Mucosa of rectum (tissue), 2 donors: ENCODE results near the gene DMXL2.
"Not testable (repeated sequence)": the region's sequence is repeated elsewhere in the genome, so short reads cannot be mapped to it uniquely, and the experiment has no call there.

Experiments used
- H3K27ac ChIP-seq, 2 donors: one replicate each; pipeline ENCODE4 v1.7.0; 2013; ENCODE audit warnings: inconsistent platforms in 2 of 2, low read depth in 2 of 2, low read length in 2 of 2
- H3K27me3 ChIP-seq, 2 donors: one replicate each; pipeline ENCODE4 v1.7.0; 2013; ENCODE audit warnings: low read length in 2 of 2; ENCODE audit not compliant: control insufficient read depth in 2 of 2, insufficient read depth in 2 of 2
- H3K36me3 ChIP-seq, 2 donors: one replicate each; pipeline ENCODE4 v1.7.0; 2013; ENCODE audit warnings: low read length in 2 of 2; ENCODE audit not compliant: control insufficient read depth in 2 of 2, insufficient read depth in 2 of 2
- H3K4me1 ChIP-seq, 2 donors: one replicate each; pipeline ENCODE4 v1.7.0; 2013; ENCODE audit warnings: low read length in 2 of 2, mild to moderate bottlenecking in 1 of 2; ENCODE audit not compliant: control insufficient read depth in 2 of 2, insufficient read depth in 2 of 2
- H3K4me3 ChIP-seq, 2 donors: one replicate each; pipeline ENCODE4 v1.7.0; 2013; ENCODE audit warnings: low read length in 2 of 2
- H3K9ac ChIP-seq, 2 donors: one replicate each; pipeline ENCODE4 v1.7.0; 2013; ENCODE audit warnings: low read length in 2 of 2, low read depth in 1 of 2, mild to moderate bottlenecking in 1 of 2
- H3K9me3 ChIP-seq, 2 donors: one replicate each; pipeline ENCODE4 v1.7.0; 2013; ENCODE audit warnings: low read length in 2 of 2; ENCODE audit not compliant: control insufficient read depth in 2 of 2
- donor health status: healthy.
- donor health status: Normal muscosa, but diverticular disease.

The DMXL2 gene, protein sequence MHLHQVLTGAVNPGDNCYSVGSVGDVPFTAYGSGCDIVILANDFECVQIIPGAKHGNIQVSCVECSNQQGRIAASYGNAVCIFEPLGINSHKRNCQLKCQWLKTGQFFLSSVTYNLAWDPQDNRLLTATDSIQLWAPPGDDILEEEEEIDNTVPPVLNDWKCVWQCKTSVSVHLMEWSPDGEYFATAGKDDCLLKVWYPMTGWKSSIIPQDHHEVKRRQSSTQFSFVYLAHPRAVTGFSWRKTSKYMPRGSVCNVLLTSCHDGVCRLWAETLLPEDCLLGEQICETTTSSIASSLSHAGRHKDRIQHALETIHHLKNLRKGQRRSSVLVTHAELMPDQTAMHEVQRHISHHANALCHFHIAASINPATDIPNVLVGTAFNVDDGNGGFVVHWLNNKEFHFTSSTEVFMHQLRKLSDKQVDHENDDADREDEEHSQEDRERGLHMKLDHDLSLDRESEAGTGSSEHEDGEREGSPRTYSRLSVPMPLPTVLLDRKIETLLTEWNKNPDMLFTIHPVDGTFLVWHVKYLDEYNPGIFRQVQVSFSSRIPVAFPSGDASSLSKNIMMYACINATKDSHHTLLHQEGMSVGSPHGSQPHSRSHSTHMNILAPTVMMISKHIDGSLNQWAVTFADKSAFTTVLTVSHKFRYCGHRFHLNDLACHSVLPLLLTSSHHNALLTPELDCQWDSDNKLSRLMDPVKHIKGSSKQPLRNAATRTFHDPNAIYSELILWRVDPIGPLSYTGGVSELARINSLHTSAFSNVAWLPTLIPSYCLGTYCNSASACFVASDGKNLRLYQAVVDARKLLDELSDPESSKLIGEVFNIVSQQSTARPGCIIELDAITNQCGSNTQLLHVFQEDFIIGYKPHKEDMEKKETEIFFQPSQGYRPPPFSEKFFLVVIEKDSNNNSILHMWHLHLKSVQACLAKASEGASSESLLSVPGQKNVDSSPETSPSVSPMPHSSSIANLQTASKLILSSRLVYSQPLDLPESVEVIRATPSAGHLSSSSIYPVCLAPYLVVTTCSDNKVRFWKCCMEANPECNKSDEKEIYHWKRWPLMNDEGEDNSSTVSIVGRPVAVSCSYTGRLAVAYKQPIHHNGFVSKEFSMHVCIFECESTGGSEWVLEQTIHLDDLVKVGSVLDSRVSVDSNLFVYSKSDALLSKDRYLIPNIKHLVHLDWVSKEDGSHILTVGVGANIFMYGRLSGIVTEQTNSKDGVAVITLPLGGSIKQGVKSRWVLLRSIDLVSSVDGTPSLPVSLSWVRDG (N-terminal part only)

DNA sequence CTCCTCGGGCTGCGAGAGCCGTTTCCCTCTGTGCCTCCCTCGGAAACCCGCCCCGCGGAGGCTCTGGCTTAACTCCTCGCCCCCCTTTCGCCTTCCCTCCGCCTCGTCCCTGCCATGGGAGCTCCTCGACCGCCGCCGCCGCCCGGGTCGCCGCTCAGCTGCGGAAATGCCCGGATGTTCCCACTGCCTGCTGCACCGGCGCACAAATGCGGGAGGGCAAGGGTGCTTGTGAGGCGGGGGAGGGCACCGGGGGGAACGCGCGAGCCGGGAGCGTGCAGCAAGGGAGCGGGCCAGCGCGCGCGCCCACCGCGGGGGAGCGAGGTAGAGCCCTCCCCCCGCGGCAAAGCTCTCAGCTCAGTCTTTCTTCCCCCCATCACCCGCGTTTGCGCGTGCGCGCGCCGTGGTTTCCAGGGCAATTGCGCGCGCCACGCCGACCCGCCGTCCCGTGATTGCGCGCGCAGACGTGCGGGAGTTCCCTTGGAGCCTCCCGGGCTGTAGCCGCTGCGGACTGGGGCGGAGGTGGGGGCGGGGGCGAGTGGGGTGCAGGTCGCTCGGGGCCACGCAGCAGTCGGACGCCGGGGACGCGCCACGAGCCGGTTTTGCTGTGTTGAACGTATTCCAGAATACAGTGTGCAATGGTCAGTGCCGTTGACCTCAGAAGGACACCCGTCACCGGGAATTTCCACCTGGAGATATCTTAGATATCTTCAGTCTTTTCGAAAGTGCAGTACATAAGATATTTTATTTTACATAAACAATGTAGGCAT lies at the start of gene DMXL2:
DMXL2 (minus strand) TSS at position 168 of the 767 bp plus-strand sequence. CDS start 226 bp downstream, outside the sequence.
- H3K9ac ChIP-seq = peak within 1 kb of the TSS; percentile 69 to 86
- H3K4me1 ChIP-seq = peaks cover 4 to 12% of the 10 kb centered on the region in 2 donors
- no peaks in the 10 kb centered on the region for H3K36me3 ChIP-seq
- H3K4me3 ChIP-seq = peak within 1 kb of the TSS; percentile 87 to 88
- H3K27ac ChIP-seq = peak within 1 kb of the TSS; percentile 80 to 86
- H3K9me3 ChIP-seq = no peaks in the 10 kb centered on the region
- H3K27me3 ChIP-seq = no peaks in the 10 kb centered on the region

DNA sequence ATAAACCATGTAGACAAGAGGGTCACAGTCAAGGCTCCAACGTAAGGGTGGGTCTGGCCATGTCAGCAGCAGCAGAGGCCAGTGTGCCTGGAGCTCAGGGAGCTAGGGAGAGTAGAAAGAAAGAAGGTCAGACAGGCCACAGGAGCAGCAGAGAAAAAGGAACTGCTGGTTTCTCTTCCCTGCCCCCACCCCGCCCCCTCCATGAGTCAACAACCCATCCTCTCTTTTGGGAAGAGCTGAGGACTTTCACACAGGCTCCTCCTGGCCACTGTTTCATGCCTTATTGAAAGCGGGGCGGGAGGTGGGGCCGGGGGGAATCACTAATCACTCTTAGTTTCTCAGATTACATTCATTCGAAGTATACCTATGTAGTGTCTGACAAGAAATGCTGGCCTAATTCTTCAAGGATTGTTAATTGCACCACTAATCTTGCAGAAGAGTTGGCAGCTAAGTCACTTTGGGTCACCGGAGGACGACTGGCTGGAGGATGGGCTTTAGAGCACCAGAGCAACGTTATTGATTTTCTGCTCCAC lies 49.6 kb upstream of the DMXL2 start:
- Histone ChIP-seq H3K4me1 (no peaks in the 10 kb centered on the region), H3K27ac (no peak overlapping the region), H3K9ac (no peak overlapping the region), H3K27me3 (peaks cover 0 to 5% of the 10 kb centered on the region in 2 donors), H3K9me3 (no peaks in the 10 kb centered on the region), H3K4me3 (no peak overlapping the region), H3K36me3 (no peaks in the 10 kb centered on the region)

DNA sequence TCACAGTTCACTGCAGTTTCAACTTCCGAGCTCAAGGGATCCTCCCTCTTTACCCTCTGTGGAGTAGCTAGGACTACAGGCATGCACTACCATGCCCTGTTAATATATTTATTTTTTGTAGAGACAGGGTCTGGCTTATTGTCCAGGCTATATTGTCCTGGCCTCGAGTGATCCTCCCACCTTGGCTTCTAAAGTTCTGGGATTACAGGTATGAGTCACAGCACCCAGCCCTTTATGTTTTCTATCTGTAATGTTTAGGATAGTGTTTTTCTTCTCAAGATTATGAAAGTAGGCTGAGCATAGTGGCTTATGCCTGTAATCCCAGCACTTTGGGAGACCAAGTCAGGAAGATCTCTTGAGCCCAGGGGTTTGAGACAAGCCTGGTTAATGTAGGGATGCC lies 46.8 kb upstream of the DMXL2 start:
- no peak overlapping the region for H3K27ac ChIP-seq
- no peaks in the 10 kb centered on the region for H3K36me3 ChIP-seq
- no peaks in the 10 kb centered on the region for H3K9me3 ChIP-seq
- no peak overlapping the region for H3K4me3 ChIP-seq
- no peaks in the 10 kb centered on the region for H3K4me1 ChIP-seq
- peaks cover 0 to 5% of the 10 kb centered on the region in 2 donors for H3K27me3 ChIP-seq
- H3K9ac ChIP-seq = no peak overlapping the region

DNA sequence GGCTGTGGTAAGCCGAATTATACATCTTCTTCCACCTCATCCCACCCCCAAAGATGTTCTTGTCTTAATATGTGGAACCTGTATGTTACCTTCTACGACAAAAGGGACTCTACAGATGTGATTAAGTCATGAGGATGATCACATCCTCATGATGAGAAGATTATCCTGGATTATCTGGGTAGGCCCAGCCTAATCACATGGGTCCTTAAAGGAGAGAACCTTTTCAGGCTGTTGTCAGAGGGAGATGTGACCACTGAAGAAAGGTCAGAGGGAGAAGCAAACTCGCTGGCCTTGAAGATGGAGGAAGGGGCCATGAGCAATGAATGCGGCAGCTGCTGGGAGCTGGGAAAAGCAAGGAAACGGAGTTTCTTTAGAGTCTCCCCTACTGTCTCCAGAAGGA lies 45.9 kb upstream of the DMXL2 start:
- Histone ChIP-seq H3K27me3 (peaks cover 0 to 5% of the 10 kb centered on the region in 2 donors), H3K27ac (no peak overlapping the region), H3K9ac (no peak overlapping the region), H3K4me3 (no peak overlapping the region), H3K9me3 (no peaks in the 10 kb centered on the region), H3K36me3 (no peaks in the 10 kb centered on the region), H3K4me1 (no peaks in the 10 kb centered on the region)

DNA sequence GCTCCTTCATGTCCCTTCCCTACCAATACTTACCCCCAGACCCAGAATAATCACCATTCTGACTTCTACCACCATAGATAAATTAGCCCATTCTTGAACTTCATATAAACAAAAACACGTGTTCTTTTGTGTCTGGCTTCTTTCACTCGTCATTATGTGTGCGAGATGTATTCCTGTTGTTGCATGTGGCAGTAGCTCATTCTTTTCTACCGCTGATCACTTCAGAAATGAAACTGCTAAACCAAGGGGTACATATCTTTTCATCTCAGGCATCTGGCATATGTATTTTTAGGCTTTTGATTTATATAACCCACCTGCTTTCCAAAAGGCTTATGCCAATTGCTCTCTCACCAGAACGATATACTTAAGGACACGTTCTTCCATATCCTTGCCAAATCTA lies 44.9 kb upstream of the DMXL2 start:
- peaks cover 0 to 5% of the 10 kb centered on the region in 2 donors for H3K27me3 ChIP-seq
- no peaks in the 10 kb centered on the region for H3K36me3 ChIP-seq
- H3K27ac ChIP-seq = no peak overlapping the region
- no peak overlapping the region for H3K9ac ChIP-seq
- H3K4me1 ChIP-seq = no peaks in the 10 kb centered on the region
- no peaks in the 10 kb centered on the region for H3K9me3 ChIP-seq
- H3K4me3 ChIP-seq = no peak overlapping the region

DNA sequence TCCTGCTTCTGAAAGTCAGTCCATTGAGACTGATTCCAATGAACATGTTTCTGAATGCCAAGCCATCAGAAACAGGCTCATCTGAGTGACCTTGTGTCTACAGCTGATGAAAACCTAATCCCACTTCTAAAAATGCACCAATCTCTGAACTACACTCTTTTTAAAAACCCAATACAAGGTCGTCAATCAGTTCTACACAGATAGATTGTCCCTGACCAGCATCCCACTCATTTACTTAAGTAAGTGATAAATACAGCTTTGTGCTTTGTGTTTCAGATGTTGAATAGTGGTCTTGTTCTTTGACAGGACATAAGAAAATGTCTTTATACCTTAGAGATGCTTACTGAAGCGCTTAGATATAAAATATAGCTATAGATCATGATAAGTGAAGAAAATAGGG lies 38.5 kb upstream of the DMXL2 start:
- Histone ChIP-seq H3K9me3 (no peaks in the 10 kb centered on the region), H3K27me3 (no peaks in the 10 kb centered on the region), H3K4me1 (no peaks in the 10 kb centered on the region), H3K9ac (no peak overlapping the region), H3K27ac (no peak overlapping the region), H3K4me3 (no peak overlapping the region), H3K36me3 (no peaks in the 10 kb centered on the region)

DNA sequence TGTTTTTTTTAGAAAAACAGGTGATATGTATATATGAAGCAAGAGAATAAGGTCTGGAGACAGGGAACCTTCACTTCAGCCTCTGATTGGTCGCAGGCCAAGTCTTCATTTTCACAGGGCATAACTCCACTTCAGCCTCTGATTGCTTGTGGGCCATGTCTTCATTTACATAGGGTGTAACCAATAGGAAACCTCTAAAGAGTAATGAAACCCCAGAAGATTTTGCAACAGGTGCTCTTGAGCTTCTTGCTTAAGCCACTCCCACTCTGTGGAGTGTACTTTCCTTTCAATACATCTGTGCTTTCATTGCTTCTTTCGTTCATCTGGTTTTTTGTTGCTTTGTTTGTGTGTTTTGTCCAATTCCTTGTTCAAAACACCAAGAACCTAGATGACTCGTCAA lies 36.1 kb upstream of the DMXL2 start:
- Histone ChIP-seq H3K27me3 (no peaks in the 10 kb centered on the region), H3K4me1 (no peaks in the 10 kb centered on the region), H3K9ac (no peak overlapping the region), H3K36me3 (no peaks in the 10 kb centered on the region), H3K27ac (no peak overlapping the region), H3K4me3 (no peak overlapping the region), H3K9me3 (no peaks in the 10 kb centered on the region)

DNA sequence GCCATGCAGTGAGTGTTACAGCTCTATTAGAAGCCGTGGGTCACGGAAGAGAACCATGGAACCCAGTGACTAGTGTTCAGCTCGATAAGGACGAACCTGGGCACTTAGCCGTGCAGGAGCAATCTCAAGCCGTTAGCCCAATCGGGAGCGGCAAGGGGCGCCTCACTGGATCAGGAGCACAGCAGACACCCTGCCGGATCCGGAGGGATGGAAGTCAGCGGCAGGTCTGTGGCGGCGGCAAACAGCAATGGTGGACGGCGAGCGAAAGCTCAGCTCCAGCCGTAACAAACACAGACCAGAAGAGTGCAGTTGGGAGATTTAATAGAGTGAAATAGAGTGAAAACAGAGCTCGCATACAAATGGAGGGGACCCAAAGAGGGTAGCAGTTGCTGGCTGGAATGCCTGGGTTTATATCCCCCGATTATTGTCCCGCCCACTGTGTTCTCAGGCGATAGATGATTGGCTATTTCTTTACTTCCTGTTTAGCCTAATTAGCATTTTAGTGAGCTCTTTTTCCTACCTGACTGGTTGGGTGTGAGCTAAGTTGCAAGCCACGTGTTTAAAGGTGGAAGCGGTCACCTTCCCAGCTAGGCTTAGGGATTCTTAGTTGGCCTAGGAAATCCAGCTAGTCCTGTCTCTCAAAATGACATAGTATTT lies 33.0 kb upstream of the DMXL2 start:
- not testable (repeated sequence) for H3K9me3 ChIP-seq, H3K27ac ChIP-seq, H3K4me1 ChIP-seq, H3K4me3 ChIP-seq, H3K9ac ChIP-seq, H3K36me3 ChIP-seq, H3K27me3 ChIP-seq

DNA sequence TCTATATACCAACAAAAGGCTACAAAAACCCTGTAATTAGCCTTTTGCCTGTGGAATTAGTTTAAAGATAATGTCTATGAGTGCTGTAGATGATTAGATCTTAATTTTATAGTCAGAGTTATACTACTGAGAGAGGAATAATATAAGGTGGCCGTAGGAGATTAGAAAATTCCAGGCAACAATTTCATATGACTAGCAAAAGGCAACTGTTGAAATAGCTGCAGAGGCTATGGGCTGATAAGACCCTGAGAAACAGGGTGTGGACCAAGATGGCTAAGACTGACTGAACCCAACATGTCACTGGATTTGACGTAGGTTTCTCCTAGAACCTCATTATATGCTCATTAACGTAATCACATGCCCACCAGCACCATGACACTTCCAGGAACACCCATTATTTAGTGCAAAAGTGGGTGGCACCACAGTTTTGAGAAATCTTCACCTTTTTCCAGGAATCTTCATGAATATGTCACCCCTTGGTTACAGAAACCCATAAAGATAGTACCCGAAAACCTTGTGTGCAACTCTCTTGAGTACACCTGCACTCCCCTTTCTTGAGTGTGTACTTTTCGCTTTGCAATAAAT lies 29.6 kb upstream of the DMXL2 start:
- no peaks in the 10 kb centered on the region for H3K36me3 ChIP-seq
- H3K4me3 ChIP-seq = no peak overlapping the region
- H3K9ac ChIP-seq = no peak overlapping the region
- H3K9me3 ChIP-seq = no peaks in the 10 kb centered on the region
- H3K27ac ChIP-seq = no peak overlapping the region
- H3K4me1 ChIP-seq = peaks cover 2% of the 10 kb centered on the region in 2 donors
- no peaks in the 10 kb centered on the region for H3K27me3 ChIP-seq
